HG03135 (cell line): ENCODE results near the gene ADGRG6.
"Not testable (repeated sequence)": the region's sequence is repeated elsewhere in the genome, so short reads cannot be mapped to it uniquely, and the experiment has no call there.

Experiments
- ATAC-seq: cut with Tn5 transposase; IDR thresholded peaks from one replicate; pipeline ENCODE4 v1.9.1; 2021; ENCODE audit warnings: mild to moderate bottlenecking, moderate library complexity; ENCODE audit not compliant: unreplicated experiment

ADGRG6 gene

GRCh38 chr6:142406131-142406530 is 104.3 kb downstream of the ADGRG6 start:
- ATAC-seq: no peak

DNA sequence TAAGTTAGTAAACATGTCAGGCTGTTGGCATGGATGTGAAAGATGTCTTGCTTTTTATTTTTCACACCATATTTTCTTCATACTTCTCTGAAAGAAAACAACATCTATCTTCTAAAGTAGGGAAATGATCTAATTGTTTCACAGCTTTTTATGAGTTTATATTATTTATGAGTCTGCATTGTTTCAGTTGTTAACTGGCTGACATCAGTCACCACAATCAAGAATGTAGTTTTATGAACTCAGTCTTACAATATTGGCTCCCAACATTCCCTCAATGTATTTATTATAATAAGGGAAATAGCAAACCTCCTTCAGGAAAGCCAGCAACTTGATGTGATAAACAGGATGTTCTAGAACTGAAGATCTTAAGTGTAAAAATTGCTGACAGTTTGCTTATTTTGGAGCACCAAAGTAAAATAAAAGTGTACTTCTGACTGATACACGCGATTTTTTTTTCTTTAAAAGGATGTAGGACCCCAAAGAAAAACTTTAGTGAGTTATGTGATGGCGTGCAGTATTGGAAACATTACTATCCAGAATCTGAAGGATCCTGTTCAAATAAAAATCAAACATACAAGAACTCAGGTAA is 106.0 kb downstream of the ADGRG6 start:
- no peak for ATAC-seq

- no peak for ATAC-seq
These were observed 106.6 kb downstream of the ADGRG6 start for GRCh38 chr6:142408409-142408808.

DNA sequence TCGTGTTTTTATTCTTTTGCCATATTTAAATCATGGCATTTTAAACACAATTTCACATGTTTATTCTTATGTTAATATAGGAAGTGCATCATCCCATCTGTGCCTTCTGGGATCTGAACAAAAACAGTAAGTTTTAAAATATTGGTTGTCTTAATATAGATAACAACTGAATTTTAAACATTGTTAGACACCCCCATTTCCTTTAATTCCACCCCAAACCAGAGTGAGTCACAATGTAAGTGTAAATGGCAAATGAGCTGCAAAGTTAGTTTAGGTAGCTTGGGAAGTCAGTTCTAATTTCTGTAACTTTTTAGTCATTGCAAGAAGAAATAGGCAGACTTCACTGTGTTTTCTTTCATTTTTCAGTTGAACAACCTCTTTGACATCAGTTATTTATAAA is 108.0 kb downstream of the ADGRG6 start:
- no peak for ATAC-seq

DNA sequence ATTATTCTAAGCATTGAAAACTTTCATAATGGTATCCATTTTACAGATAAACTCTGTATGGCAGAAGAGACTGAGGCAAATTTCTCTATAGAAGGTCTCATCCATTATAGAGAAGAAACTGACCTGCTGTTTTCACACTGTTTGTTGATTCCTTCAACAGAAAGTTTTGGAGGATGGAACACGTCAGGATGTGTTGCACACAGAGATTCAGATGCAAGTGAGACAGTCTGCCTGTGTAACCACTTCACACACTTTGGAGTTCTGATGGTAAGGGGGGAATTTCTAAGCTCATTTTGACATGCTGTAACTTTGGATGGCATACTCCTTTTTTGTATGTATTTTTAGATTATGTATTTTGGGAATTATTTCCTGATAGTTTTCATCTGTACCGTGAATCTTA is 109.3 kb downstream of the ADGRG6 start:
- ATAC-seq: no peak

GRCh38 chr6:142412241-142412640 is 110.4 kb downstream of the ADGRG6 start:
- ATAC-seq: no peak

GRCh38 chr6:142412658-142413057 is 110.9 kb downstream of the ADGRG6 start:
- no peak for ATAC-seq

DNA sequence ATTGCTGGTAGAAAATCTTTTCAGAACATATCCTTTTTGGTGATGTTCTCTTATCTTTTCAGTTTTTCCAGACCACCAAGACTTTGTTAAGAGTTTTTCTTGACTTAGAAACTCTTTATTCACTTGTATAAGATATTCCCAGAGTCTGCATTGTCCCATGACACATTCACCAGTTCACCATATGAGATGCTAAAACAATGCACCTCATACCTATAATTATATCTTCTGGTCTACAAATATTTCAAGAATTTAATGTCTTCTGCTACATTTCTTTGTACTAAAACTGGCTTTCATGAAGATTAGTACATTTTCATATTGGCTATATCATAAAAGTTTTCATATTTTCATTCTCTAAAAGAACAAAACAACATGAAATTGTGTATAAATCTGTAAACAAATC is 111.3 kb downstream of the ADGRG6 start:
- no peak for ATAC-seq

DNA sequence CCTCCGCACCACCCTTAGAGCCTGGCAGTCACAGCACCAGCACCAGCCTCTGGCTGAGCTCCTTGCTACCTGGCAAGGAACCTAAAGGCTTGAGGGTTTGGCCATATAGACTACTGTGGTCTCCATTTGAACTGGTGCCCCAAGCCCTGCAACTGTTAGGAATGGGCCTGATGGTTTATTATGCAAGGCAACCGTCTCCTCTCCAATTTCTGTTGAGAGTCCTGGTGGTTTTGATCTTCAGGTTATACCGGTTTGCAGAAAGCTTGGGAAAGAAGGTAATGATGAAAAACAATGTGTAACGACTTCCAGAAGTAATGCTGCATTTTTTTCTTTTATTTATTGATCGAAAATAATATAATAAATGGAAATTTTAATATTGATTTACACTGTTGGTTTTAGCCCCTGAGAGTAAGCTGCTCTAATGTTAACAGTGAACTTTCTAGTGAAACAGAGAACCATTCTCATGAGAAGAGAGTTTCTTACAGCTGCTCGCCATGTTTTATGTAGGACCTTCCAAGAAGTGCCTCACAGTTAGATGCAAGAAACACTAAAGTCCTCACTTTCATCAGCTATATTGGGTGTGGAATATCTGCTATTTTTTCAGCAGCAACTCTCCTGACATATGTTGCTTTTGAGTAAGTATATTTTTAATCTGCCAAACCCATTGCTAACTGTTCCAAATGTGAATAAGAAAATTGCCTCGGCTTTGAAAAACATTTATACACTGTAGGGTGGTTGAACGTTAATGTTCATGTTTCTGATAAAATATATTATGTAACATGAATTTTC is 112.8 kb downstream of the ADGRG6 start:
- no peak for ATAC-seq

DNA sequence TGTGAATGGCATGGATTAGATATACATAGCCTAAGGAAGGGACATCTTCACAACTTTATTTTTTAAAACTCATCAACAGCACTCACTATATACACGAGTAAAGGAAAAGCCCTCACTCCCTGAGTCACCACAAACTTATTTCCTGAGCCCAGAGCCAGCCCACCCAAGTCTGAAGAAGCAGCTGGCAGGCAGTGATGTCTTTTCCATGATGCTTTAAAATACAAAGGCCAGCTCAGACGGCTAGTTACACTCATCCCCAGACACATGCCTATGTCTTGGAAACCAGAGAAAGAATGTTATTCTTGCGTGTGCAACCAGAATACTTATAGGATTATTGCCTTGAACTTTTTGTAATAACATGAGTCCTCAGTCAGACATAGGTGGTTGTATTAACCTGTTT is 114.4 kb downstream of the ADGRG6 start:
- ATAC-seq: no peak

GRCh38 chr6:142416686-142417085 is 114.9 kb downstream of the ADGRG6 start:
- ATAC-seq: no peak

GRCh38 chr6:142417331-142417750 is 115.5 kb downstream of the ADGRG6 start:
- no peak for ATAC-seq

- no peak for ATAC-seq
These were observed 117.3 kb downstream of the ADGRG6 start for GRCh38 chr6:142419071-142419470.

- no peak for ATAC-seq
These were observed 119.0 kb downstream of the ADGRG6 start for GRCh38 chr6:142420802-142421201.

DNA sequence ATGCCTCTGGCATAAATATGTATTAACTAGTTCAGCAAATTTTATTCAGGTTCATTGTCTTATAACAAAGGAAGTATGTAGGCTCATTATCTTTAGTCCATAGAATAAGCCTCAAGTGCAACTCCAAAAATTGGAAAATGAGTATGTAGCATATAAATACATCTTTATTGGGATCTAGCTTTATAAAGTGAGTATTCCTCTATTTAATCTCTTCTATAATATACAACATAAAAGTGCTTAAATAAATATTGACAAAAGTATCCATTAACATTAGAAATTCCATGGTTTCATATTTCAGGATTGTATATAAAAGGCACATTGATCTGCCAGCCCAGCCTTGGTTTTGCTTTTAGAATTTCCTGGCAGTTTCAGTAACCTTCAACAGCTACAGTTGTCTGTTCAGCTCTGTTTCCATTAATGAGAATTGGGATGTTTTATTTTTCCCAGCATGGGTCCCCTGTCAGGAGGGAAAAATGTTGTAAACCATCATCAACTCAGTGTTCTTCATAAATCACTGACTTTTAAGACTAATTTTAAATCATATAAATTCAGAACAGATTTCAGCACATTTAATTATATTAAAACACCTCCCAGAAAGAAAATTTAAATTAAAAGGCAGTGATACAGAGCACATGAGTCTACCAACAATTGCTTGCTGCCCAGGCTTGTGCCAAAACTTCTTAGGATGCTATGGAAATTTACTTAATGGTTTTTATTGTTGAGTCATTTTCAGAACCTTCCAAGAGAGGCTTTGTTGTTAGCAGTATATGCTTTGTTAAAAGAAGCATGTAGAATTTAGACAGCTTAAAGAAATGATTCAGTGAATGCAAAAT is 119.7 kb downstream of the ADGRG6 start:
- no peak for ATAC-seq

DNA sequence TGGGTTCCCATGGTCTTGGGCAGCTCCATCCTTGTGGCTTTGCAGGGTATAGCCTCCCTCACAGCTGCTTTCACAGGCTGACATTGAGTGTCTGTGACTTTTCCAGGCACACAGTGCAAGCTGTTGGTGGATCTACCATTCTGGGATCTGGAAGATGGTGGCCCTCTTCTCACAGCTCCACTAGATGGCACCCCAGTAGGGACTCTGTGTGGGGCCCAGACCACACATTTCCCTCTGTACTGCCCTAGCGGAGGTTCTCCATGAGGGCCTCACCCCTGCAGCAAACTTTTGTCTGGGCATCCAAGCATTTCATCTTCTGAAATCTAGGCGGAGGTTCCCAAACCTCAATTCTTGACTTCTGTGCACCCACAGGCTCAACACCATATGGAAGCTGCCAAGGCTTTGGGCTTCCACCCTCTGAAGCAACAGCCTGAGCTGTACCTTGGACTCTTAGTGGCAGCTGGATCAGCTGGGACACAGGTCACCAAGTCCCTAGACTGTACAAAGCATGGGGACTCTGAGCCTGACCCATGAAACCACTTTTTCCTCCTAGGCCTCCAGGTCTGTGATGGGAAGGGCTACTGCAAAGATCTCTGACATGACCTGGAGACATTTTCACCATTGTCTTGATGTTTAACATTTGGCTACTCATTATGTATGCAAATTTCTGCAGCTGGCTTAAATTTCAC is 124.8 kb downstream of the ADGRG6 start:
- not testable (repeated sequence) for ATAC-seq

DNA sequence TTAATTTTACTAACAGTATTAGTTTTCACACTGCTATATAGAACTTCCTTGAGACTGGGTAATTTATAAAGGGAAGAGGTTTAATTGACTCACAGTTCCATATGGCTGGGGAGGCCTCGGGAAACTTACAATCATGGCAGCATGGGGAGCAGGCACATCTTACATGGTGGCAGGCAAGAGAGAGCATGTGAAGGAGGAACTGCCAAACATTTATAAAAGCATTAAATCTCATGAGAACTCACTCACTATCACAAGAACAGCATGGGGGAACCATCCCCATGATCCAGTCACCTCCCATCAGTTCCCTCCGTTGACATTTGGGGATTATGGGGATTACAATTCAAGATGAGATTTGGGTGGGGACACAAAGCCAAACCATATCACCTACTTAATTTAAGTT is 126.7 kb downstream of the ADGRG6 start:
- ATAC-seq: not testable (repeated sequence)

- no peak for ATAC-seq
These were observed 127.4 kb downstream of the ADGRG6 start for GRCh38 chr6:142429195-142429594.

- no peak for ATAC-seq
These were observed 131.6 kb downstream of the ADGRG6 start for GRCh38 chr6:142433419-142433818.

GRCh38 chr6:142438898-142439297 is 137.1 kb downstream of the ADGRG6 start:
- ATAC-seq: no peak

- no peak for ATAC-seq
These were observed 138.9 kb downstream of the ADGRG6 start for GRCh38 chr6:142440600-142441293.
